Dermis microvascular lymphatic vessel endothelial cell (primary cell): Measurements from ENCODE around the gene PUDP. TPM values are rescaled to one million over a fixed set of nuclear protein-coding genes. Genes with fewer than 3 reads are reported as not detected.
"Not testable (repeated sequence)": the region's sequence is repeated elsewhere in the genome, so short reads cannot be mapped to it uniquely, and the experiment has no call there.

Experiments used
- DNase-seq, 2 donors: peaks; one replicate each; pipeline versions ENCODE4 v3.0.0 to v3.0.0-alpha.2; 2010; ENCODE audit warnings: low read depth in 2 of 2
- total RNA-seq: library from RNA; depleted of rRNA; stranded (reverse); fragments of >200 nt; gene quantifications from 2 replicates; pipeline ENCODE4 v1.2.1, GENCODE V29; 2014

The PUDP gene
- total RNA-seq, 1 donor from 2014 or later, result 10.7 TPM

- DNase-seq, result not testable (repeated sequence)
These were observed 104.0 kb downstream of the PUDP start for GRCh38 chrX:7043796-7044433.

- no peak for DNase-seq
These were observed 119.7 kb downstream of the PUDP start for GRCh38 chrX:7028246-7028645.

- no peak for DNase-seq
These were observed 120.9 kb downstream of the PUDP start for GRCh38 chrX:7027071-7027470.

- DNase-seq, result not testable (repeated sequence)
These were observed 121.6 kb downstream of the PUDP start for GRCh38 chrX:7026365-7026764.

GRCh38 chrX:7025471-7025870, 122.5 kb downstream of the PUDP start:
- no peak for DNase-seq

- DNase-seq, result no peak
These were observed 123.1 kb downstream of the PUDP start for GRCh38 chrX:7024850-7025249.

GRCh38 chrX:7022996-7023395, 125.0 kb downstream of the PUDP start:
- not testable (repeated sequence) for DNase-seq

- no peak for DNase-seq
These were observed 126.0 kb downstream of the PUDP start for GRCh38 chrX:7021991-7022390.

GRCh38 chrX:7019555-7019954, 128.4 kb downstream of the PUDP start:
- DNase-seq, result no peak

- not testable (repeated sequence) for DNase-seq
These were observed 135.6 kb downstream of the PUDP start for GRCh38 chrX:7012262-7012834.

GRCh38 chrX:7010897-7011296, 137.1 kb downstream of the PUDP start:
- DNase-seq, result not testable (repeated sequence)

- not testable (repeated sequence) for DNase-seq
These were observed 140.6 kb downstream of the PUDP start for GRCh38 chrX:7007328-7007727.

Other genes starting within 250 kb of the PUDP start
- gene STS, start 441 bp downstream of the PUDP start, total RNA-seq, result 4.9 and 7.8 TPM in 2 replicates